GM18907 (cell line): Measurements from ENCODE around the gene NKD1.
"Not testable (repeated sequence)": the region's sequence is repeated elsewhere in the genome, so short reads cannot be mapped to it uniquely, and the experiment has no call there.

Experiments
- ATAC-seq: cut with Tn5 transposase; IDR thresholded peaks from one replicate; pipeline ENCODE4 v1.9.1; 2021; ENCODE audit warnings: mild to moderate bottlenecking, moderate library complexity; ENCODE audit not compliant: unreplicated experiment

NKD1 gene

GRCh38 chr16:50536258-50536645 lies 11.9 kb upstream of the NKD1 start:
- not testable (repeated sequence) for ATAC-seq

GRCh38 chr16:50537533-50538290 lies 10.5 kb upstream of the NKD1 start:
- no peak for ATAC-seq

GRCh38 chr16:50538411-50539052 lies 9.7 kb upstream of the NKD1 start:
- no peak for ATAC-seq

- ATAC-seq, result no peak
These were observed 9.0 kb upstream of the NKD1 start for GRCh38 chr16:50539053-50539695.

DNA sequence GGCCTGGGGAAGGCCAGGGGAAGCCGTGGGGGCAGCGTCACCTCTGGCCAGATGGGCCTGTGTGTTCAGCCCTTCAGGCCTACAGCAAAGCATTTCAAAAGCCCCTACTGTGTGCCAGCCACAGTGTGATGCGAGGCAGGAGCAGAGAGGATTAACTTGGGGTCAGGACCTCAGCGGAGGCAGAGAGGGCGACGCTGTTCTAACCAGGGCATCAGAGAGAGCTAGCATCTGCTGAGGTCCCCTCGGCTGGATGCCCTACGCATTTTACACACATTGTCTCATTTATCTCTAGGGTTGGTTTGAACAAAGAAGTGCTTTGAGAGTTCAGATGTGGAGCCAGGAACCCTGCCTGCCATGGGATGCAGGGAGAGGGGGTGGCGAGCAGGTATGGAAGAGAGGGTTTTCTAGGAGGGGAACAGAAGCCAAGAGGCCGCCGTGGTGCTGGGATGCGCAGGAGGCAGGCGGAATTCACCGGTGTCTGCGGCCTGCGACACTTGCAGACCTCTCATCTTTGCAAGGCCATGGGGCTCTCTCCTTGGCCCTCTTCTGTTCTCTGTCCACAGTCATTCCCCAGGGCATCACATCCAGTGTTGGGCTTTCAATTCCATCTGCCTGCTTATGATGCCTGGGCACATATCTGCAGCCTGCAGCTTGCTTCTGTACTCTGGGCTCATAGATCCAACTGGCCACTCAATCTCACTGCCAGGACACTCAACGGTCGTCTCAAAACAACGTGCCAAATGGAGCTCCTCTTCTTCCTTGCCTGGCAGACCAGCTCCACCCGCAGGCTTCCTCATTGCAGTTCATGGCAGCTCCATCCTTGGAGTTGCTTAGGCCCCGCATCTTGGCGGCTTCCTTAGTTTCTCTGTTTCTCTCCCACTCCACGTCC lies 8.1 kb upstream of the NKD1 start:
- ATAC-seq, result no peak

DNA sequence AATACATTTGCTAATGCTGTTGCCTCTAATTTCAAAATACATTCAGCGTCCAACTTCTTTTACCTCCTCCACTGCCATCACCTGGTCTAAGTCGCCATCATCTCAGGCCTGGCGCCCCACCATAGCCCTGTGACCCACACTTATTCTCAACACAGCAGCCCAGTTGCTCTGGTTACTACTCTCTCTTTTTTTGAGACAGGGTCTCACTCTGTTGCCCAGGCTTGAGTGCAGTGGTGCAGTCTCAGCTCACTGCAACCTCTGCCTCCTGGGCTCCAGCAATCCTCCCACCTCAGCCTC lies 7.5 kb upstream of the NKD1 start:
- ATAC-seq, result no peak

- ATAC-seq, result no peak
These were observed 5.5 kb upstream of the NKD1 start for GRCh38 chr16:50542703-50543102.

GRCh38 chr16:50546125-50546524 lies 2.1 kb upstream of the NKD1 start:
- no peak for ATAC-seq

GRCh38 chr16:50547340-50548124 lies 664 bp upstream of the NKD1 start:
- peak; percentile 43 for ATAC-seq

DNA sequence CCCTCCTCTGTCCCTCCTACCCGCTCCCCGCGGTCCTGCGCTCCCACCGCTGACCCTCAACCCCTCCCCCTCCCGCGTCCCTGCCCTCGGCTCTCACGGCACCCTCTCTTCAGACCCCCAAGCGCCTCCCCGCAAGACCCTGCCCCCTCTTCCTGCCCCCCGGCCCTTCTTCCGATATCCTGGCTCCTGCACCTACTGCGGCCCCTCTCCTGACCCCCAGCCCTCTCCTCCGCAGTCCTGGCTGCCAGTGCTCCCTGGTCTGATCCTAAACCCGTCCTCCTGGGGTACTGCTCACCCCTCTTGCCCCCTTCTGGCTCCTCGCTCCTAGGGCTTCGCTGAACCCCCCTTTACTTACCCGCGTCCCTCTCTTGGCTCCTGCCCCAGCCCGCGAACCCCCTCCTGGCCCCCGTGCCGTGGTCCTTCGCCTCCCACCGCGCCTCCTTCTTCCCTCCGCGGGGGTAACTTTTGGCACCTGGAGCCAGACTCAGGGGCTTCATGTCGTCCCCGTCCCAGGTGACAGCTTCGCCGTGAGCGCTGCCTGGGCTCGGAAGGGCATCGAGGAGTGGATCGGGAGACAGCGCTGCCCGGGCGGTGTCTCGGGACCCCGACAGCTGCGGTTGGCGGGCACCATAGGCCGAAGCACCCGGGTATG lies 839 bp downstream of the NKD1 start:
- ATAC-seq, result no peak

DNA sequence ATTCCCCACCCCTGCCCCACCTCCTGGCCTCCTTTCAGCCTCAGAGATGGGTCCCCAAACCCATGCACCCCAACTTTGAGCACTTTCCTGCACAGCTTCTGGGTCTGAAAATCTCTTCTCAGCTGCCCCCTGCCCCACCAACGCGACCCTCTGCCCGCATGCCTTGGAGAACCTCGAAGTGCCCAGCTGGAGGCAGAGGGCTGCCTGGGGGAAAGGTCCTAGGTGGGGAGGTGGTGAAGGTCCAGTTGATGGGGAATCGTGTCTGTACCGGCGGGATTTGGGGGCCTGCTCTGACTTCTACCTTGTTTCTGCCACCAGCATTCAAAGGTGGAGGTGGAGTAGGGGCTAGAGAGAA lies 1.3 kb downstream of the NKD1 start:
- ATAC-seq, result no peak

GRCh38 chr16:50550035-50550434 lies 1.8 kb downstream of the NKD1 start:
- no peak for ATAC-seq

DNA sequence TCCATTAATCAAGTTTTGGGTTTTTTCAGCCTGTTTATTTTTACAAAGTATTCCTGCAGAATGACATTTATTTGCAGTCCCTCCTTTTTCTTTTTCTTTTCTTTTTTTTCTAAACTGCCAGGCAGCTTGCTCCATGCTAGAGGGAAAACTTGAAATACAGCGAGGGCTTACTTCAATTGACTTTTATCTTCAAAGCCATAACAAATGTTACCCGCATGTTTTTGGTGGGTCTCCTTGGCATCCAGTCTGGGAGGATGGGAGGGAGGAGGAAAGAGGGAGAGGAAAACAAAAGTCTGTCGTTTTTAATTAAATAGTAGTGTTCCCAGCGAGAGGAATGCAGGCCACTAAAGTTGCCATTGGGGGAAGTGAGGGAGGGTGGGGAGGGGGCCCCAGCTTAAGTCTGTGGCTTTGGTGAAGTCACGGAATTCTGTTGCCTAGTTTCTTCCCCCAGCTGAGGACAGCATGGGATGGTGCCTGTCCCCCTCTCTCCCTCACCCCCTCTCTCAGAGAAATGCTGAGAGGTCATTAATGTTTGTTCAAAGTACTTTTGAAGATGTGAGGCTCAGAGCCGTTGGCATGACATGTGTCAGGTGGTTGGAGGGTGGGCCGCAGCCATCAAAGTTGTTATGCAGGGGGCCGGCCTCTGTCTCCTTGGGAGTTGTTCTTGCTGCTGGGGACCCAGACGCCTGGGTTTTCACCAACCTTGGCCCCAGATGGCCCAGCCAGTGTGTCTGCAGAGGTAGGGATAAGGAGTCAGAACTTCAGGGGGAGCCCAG lies 2.9 kb downstream of the NKD1 start:
- no peak for ATAC-seq

DNA sequence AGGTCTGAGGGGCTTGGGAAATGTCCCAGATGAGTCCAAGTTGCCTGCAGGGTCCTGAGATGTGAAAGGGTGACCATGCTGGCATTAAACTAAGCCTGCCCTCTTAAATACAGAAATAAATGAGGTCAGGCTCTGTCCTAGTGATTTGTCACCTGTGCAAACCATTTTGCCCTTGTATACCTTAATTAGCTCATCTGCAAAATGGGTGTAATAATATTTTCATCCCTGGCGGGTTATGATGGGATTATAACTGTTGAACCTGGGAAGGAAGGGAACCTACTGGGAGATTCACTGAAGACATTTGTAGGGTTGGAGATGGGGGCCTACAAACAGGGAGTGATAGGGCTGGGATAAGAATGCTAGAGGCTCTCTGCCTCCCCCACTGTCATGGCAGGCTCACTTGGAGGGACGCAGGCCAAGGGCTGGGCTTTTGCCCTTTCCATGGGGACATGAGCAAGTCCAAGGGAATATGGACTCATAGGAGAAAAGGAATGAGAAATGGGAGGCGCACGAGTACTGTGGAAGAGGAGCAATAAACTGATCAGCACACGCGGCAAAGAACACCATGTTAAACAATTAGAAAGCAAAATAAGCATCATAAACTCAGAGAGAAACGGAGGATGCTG lies 4.4 kb downstream of the NKD1 start:
- ATAC-seq, result no peak

GRCh38 chr16:50553182-50553710 lies 5.0 kb downstream of the NKD1 start:
- ATAC-seq, result no peak

GRCh38 chr16:50553731-50554360 lies 5.7 kb downstream of the NKD1 start:
- ATAC-seq, result no peak

GRCh38 chr16:50555269-50555875 lies 7.2 kb downstream of the NKD1 start:
- ATAC-seq, result no peak
